Measurements from ENCODE around the gene NDST1.

The NDST1 gene

DNA sequence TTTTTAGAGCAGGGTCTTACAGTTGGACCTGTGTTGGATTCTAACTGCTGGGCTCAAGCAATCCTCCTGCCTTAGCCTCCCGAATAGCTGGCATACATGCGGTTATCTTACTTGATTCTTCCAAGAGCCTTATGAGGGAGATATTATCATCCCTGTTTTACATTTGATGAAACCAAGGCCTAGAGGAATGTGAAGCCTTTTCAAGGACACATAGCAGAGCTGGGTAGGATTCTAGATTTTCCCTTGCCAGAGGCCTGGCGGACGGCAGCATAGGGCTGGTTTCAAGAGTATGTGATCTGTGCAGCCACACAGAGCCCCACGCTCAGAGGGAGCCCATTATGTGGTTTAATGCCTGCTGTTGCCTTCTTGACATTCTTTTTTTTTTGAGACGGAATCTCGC lies 24.2 kb downstream of the NDST1 start:
- H2AFZ ChIP-seq (ENCODE audit: low read length), result no peak overlapping the region
- H4K20me1 ChIP-seq (ENCODE audit: insufficient read depth, low read length), result no peaks in the 10 kb centered on the region
- no peaks in the 10 kb centered on the region for H3K9me3 ChIP-seq (ENCODE audit: low read length)
- no peaks in the 10 kb centered on the region for H3K9me2 ChIP-seq (ENCODE audit: low read depth, low read length)
- no peaks in the 10 kb centered on the region for H3K27me3 ChIP-seq (ENCODE audit: insufficient read depth, low read length)
- H3K79me2 ChIP-seq (ENCODE audit: insufficient read depth, low read length), result no peaks in the 10 kb centered on the region
- no peak overlapping the region for H3K4me2 ChIP-seq (ENCODE audit: low read length)
- no peaks in the 10 kb centered on the region for H3K4me1 ChIP-seq (ENCODE audit: insufficient read depth, low read length, severe bottlenecking)
- no peak overlapping the region for H3K27ac ChIP-seq (ENCODE audit: low read depth, low read length, poor library complexity, severe bottlenecking)
- no peak overlapping the region for H3K9ac ChIP-seq (ENCODE audit: low read length)
- H3F3A ChIP-seq (ENCODE audit: insufficient read depth, low read length), result no peaks in the 10 kb centered on the region
- TF ChIP-seq, protein P1, sequence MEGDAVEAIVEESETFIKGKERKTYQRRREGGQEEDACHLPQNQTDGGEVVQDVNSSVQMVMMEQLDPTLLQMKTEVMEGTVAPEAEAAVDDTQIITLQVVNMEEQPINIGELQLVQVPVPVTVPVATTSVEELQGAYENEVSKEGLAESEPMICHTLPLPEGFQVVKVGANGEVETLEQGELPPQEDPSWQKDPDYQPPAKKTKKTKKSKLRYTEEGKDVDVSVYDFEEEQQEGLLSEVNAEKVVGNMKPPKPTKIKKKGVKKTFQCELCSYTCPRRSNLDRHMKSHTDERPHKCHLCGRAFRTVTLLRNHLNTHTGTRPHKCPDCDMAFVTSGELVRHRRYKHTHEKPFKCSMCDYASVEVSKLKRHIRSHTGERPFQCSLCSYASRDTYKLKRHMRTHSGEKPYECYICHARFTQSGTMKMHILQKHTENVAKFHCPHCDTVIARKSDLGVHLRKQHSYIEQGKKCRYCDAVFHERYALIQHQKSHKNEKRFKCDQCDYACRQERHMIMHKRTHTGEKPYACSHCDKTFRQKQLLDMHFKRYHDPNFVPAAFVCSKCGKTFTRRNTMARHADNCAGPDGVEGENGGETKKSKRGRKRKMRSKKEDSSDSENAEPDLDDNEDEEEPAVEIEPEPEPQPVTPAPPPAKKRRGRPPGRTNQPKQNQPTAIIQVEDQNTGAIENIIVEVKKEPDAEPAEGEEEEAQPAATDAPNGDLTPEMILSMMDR (IDR thresholded peaks at IDR 0.05; ENCODE audit: low read length), result no peak
- TF ChIP-seq EZH2 (IDR thresholded peaks at IDR 0.05; ENCODE audit: borderline replicate concordance, low read length), result no peak
- no peak overlapping the region for H3K4me3 ChIP-seq (ENCODE audit: low read depth, low read length, poor library complexity, severe bottlenecking)
- peaks cover 4% of the 10 kb centered on the region; the same call in 1 of the 2 replicates for H3K36me3 ChIP-seq (ENCODE audit: insufficient read depth, low read length)

DNA sequence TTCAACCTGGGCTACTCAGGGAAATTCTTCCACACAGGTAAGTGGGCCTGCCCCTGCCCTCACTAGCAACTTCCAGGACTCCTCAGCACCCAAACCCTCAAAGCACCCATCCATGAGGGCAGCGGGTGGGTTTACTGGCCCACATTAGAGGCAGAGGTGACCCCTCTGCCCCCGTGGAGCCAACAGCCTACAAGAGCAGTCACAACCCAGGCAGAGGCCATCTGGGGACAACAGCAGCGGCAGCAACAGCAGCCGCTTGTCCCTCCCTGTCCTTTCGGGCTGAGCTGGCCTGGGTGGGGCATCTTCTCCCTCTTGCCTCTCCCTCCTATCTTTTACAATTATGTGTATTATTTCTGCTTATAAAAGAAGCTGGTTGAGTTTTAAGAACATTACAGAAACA lies 25.1 kb downstream of the NDST1 start:
- Histone ChIP-seq H2AFZ (ENCODE audit: low read length) (no peak overlapping the region), H3K27ac (ENCODE audit: low read depth, low read length, poor library complexity, severe bottlenecking) (no peak overlapping the region), H3K36me3 (ENCODE audit: insufficient read depth, low read length) (peaks cover 4% of the 10 kb centered on the region; the same call in 1 of the 2 replicates), H3F3A (ENCODE audit: insufficient read depth, low read length) (no peaks in the 10 kb centered on the region), H3K4me2 (ENCODE audit: low read length) (no peak overlapping the region), H3K79me2 (ENCODE audit: insufficient read depth, low read length) (no peaks in the 10 kb centered on the region), H3K27me3 (ENCODE audit: insufficient read depth, low read length) (no peaks in the 10 kb centered on the region), H3K9me3 (ENCODE audit: low read length) (no peaks in the 10 kb centered on the region), H4K20me1 (ENCODE audit: insufficient read depth, low read length) (no peaks in the 10 kb centered on the region), H3K9me2 (ENCODE audit: low read depth, low read length) (no peaks in the 10 kb centered on the region), H3K4me1 (ENCODE audit: insufficient read depth, low read length, severe bottlenecking) (no peaks in the 10 kb centered on the region), H3K9ac (ENCODE audit: low read length) (no peak overlapping the region), H3K4me3 (ENCODE audit: low read depth, low read length, poor library complexity, severe bottlenecking) (no peak overlapping the region)
- TF ChIP-seq, protein P1 (IDR thresholded peaks at IDR 0.05; ENCODE audit: low read length), result no peak
- no peak for TF ChIP-seq EZH2 (IDR thresholded peaks at IDR 0.05; ENCODE audit: borderline replicate concordance, low read length)

DNA sequence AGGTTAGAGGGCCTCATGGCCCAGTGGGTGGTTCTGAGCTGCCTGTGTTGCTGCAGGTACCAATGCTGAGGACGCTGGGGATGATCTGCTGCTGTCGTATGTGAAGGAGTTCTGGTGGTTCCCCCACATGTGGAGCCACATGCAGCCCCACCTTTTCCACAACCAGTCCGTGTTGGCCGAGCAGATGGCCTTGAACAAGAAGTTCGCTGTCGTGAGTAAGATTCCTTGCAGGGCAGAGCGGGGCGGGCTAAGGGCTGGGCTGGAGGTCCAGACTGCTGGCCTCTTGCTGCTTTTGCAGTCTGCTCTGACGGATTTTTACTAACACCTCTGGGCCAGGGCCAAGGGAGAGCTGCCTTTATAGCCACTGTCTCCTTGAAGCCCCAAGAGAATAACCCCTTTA lies 26.9 kb downstream of the NDST1 start:
- no peak overlapping the region for H3K9ac ChIP-seq (ENCODE audit: low read length)
- no peaks in the 10 kb centered on the region for H3K4me1 ChIP-seq (ENCODE audit: insufficient read depth, low read length, severe bottlenecking)
- TF ChIP-seq EZH2 (IDR thresholded peaks at IDR 0.05; ENCODE audit: borderline replicate concordance, low read length), result no peak
- TF ChIP-seq, protein P1 (IDR thresholded peaks at IDR 0.05; ENCODE audit: low read length), result no peak
- H3K4me2 ChIP-seq (ENCODE audit: low read length), result no peak overlapping the region
- H3K9me2 ChIP-seq (ENCODE audit: low read depth, low read length), result no peaks in the 10 kb centered on the region
- H2AFZ ChIP-seq (ENCODE audit: low read length), result no peak overlapping the region
- no peaks in the 10 kb centered on the region for H4K20me1 ChIP-seq (ENCODE audit: insufficient read depth, low read length)
- no peaks in the 10 kb centered on the region for H3K27me3 ChIP-seq (ENCODE audit: insufficient read depth, low read length)
- H3K4me3 ChIP-seq (ENCODE audit: low read depth, low read length, poor library complexity, severe bottlenecking), result no peak overlapping the region
- no peak overlapping the region for H3K27ac ChIP-seq (ENCODE audit: low read depth, low read length, poor library complexity, severe bottlenecking)
- H3K79me2 ChIP-seq (ENCODE audit: insufficient read depth, low read length), result no peaks in the 10 kb centered on the region
- H3K36me3 ChIP-seq (ENCODE audit: insufficient read depth, low read length), result peaks cover 4% of the 10 kb centered on the region; the same call in 1 of the 2 replicates
- no peaks in the 10 kb centered on the region for H3F3A ChIP-seq (ENCODE audit: insufficient read depth, low read length)
- no peaks in the 10 kb centered on the region for H3K9me3 ChIP-seq (ENCODE audit: low read length)
